Loucy (cell line): ENCODE results near the gene GMPPA.

Source experiments
- H2AFZ ChIP-seq: fragments of 200-600 bp; sonication (generic); 2 replicates; pipeline ENCODE4 v1.6.0; 2016; ENCODE audit warnings: antibody characterized with exemption, mild to moderate bottlenecking, low read length, moderate library complexity
- H3F3A ChIP-seq: fragments of 200-600 bp; 2 replicates; pipeline ENCODE4 v1.6.0; 2016; ENCODE audit warnings: antibody characterized with exemption, low read depth, mild to moderate bottlenecking
- H3K27me3 ChIP-seq: fragments of 200-600 bp; sonication (generic); 2 replicates; pipeline ENCODE4 v1.6.1; 2014; ENCODE audit warnings: low read length, mild to moderate bottlenecking; ENCODE audit not compliant: insufficient read depth, poor library complexity, severe bottlenecking
- H3K36me3 ChIP-seq: fragments of 200-600 bp; sonication (generic); 2 replicates; pipeline ENCODE4 v1.6.1; 2016; ENCODE audit warnings: low read length; ENCODE audit not compliant: insufficient read depth
- H3K4me1 ChIP-seq: fragments of 200-600 bp; sonication (generic); 2 replicates; pipeline ENCODE4 v1.5.1; 2014; ENCODE audit warnings: low read length, mild to moderate bottlenecking; ENCODE audit not compliant: insufficient read depth, poor library complexity, severe bottlenecking
- H3K4me2 ChIP-seq: fragments of 200-600 bp; sonication (generic); 2 replicates; pipeline ENCODE4 v1.6.0; 2014; ENCODE audit warnings: antibody characterized with exemption, low read length, low read depth, mild to moderate bottlenecking; ENCODE audit not compliant: poor library complexity, severe bottlenecking
- H3K4me3 ChIP-seq: fragments of 200-600 bp; sonication (generic); 2 replicates; pipeline ENCODE4 v1.5.1; 2014; ENCODE audit warnings: low read length, mild to moderate bottlenecking, mixed read lengths; ENCODE audit not compliant: poor library complexity, severe bottlenecking
- H3K79me2 ChIP-seq: fragments of 200-600 bp; sonication (generic); 2 replicates; pipeline ENCODE4 v1.6.1; 2014; ENCODE audit warnings: low read length; ENCODE audit not compliant: insufficient read depth
- H3K9ac ChIP-seq: fragments of 200-600 bp; sonication (generic); 2 replicates; pipeline ENCODE4 v1.6.0; 2014; ENCODE audit warnings: mild to moderate bottlenecking, low read depth, low read length, moderate library complexity; ENCODE audit not compliant: poor library complexity, severe bottlenecking
- H3K9me2 ChIP-seq: fragments of 200-600 bp; sonication (generic); replicated peaks from 2 replicates; pipeline ENCODE4 v1.6.1; 2016; ENCODE audit warnings: low read depth, low read length, mixed read lengths
- H3K9me3 ChIP-seq: fragments of 200-600 bp; sonication (generic); 2 replicates; pipeline ENCODE4 v1.6.1; 2014; ENCODE audit warnings: mild to moderate bottlenecking, antibody characterized with exemption, low read length, low read depth; ENCODE audit not compliant: insufficient read depth
- H4K20me1 ChIP-seq: fragments of 200-600 bp; sonication (generic); 2 replicates; pipeline ENCODE4 v1.6.0; 2014; ENCODE audit warnings: antibody characterized with exemption, low read length, mild to moderate bottlenecking; ENCODE audit not compliant: insufficient read depth, poor library complexity, severe bottlenecking
- CTCF ChIP-seq: fragments of 200-600 bp; sonication (generic); conservative IDR thresholded peaks from 2 replicates; pipeline ENCODE4 v1.5.1; 2014; ENCODE audit warnings: mild to moderate bottlenecking, antibody characterized with exemption, low read length
- EZH2phosphoT487 ChIP-seq: fragments of 200-600 bp; IDR thresholded peaks from 2 replicates; pipeline ENCODE4 v1.6.1; 2018; ENCODE audit warnings: antibody characterized with exemption, mild to moderate bottlenecking, moderate library complexity, borderline replicate concordance

Gene GMPPA

GRCh38 chr2:219472629-219473187 lies 26.0 kb upstream of the GMPPA start:
- Histone ChIP-seq H2AFZ (no peak overlapping the region), H3K4me2 (no peak overlapping the region), H3K9ac (no peak overlapping the region), H3K9me2 (no peaks in the 10 kb centered on the region), H3K9me3 (no peaks in the 10 kb centered on the region), H3K4me3 (no peak overlapping the region), H3K4me1 (no peaks in the 10 kb centered on the region), H3K79me2 (no peaks in the 10 kb centered on the region), H4K20me1 (no peaks in the 10 kb centered on the region), H3K27me3 (no peaks in the 10 kb centered on the region), H3F3A (no peaks in the 10 kb centered on the region), H3K36me3 (no peaks in the 10 kb centered on the region)
- no peak for TF ChIP-seq CTCF
- no peak for TF ChIP-seq EZH2phosphoT487

DNA sequence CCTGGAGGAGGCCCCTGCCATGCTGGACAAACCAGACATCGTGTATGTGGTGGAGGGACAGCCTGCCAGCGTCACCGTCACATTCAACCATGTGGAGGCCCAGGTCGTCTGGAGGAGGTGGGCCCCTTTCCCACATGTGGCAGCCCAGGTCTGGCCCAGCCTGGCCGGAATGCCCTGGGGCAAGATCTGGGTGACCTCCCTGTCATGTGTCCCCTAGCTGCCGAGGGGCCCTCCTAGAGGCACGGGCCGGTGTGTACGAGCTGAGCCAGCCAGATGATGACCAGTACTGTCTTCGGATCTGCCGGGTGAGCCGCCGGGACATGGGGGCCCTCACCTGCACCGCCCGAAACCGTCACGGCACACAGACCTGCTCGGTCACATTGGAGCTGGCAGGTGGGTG lies 25.2 kb upstream of the GMPPA start:
- Histone ChIP-seq H3K79me2 (no peaks in the 10 kb centered on the region), H3K4me2 (no peak overlapping the region), H4K20me1 (no peaks in the 10 kb centered on the region), H3K9me3 (no peaks in the 10 kb centered on the region), H3K9me2 (no peaks in the 10 kb centered on the region), H3K4me1 (no peaks in the 10 kb centered on the region), H3K36me3 (no peaks in the 10 kb centered on the region), H3K27me3 (no peaks in the 10 kb centered on the region), H3K4me3 (no peak overlapping the region), H2AFZ (no peak overlapping the region), H3F3A (no peaks in the 10 kb centered on the region), H3K9ac (no peak overlapping the region)
- TF ChIP-seq CTCF (no peak), EZH2phosphoT487 (no peak)

DNA sequence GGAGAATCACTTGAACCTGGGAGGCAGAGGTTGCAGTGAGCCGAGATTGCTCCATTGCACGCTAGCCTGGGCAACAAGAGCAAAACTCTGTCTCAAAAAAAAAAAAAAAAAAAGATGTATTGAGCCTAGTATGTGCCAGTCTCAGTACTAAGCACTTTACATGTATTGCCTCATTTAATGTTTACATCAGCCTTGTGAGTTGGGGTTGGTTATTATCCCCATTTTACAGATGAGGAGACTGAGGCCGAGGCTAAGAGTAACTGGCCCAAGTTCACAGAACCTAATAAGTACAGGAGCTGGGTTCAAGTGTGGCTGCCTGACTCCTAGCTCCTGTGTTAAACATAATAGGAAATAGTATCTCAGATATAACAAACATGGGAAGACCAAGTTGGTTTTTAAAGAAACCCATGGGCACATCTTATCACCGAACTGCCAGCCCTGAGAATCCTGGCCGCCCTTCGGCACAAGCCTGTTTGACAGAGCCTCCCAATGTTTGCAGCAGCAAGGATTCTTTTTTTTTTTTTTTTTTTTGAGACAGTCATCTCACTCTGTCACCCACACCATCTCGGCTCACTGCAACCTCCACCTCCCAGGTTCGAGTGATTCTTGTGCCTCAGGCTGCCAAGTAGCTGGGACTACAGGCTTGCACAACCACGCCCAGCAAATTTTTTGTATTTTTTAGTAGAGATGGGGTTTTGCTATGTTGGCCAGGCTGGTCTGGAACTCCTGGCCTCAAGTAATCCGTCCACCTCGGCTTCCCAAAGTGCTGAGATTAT lies 24.2 kb upstream of the GMPPA start:
- no peak overlapping the region for H2AFZ ChIP-seq
- no peaks in the 10 kb centered on the region for H4K20me1 ChIP-seq
- H3K36me3 ChIP-seq = no peaks in the 10 kb centered on the region
- H3K4me3 ChIP-seq = no peak overlapping the region
- no peak overlapping the region for H3K9ac ChIP-seq
- no peaks in the 10 kb centered on the region for H3K9me2 ChIP-seq
- TF ChIP-seq CTCF = no peak
- TF ChIP-seq EZH2phosphoT487 = no peak
- H3K4me2 ChIP-seq = no peak overlapping the region
- no peaks in the 10 kb centered on the region for H3K27me3 ChIP-seq
- H3K79me2 ChIP-seq = no peaks in the 10 kb centered on the region
- no peaks in the 10 kb centered on the region for H3K9me3 ChIP-seq
- H3F3A ChIP-seq = no peaks in the 10 kb centered on the region
- H3K4me1 ChIP-seq = no peaks in the 10 kb centered on the region
